ENCODE results near the gene CEP350.
"Not testable (repeated sequence)": the region's sequence is repeated elsewhere in the genome, so short reads cannot be mapped to it uniquely, and the experiment has no call there.

Gene CEP350

DNA sequence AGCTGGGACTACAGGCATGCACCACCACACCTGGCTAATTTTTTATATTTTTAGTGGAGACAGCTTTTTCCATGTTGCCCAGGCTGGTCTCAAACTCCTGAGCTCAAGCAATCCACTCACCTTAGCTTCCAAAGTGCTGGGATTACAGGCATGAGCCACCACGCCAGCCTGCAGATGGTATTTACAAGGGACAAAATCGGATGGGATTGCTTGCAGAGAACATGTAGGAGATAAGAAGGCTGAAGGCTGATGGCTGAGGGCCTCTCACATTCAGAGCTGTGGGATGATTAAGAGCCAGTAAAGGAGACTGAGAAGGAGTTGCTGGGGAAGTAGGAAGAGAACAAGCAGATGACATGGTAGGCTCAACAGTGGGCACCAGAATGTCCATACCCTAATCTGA lies 176.0 kb downstream of the CEP350 start:
- FAIRE-seq = no peak

GRCh38 chr1:180131510-180131909 lies 176.9 kb downstream of the CEP350 start:
- FAIRE-seq = no peak

DNA sequence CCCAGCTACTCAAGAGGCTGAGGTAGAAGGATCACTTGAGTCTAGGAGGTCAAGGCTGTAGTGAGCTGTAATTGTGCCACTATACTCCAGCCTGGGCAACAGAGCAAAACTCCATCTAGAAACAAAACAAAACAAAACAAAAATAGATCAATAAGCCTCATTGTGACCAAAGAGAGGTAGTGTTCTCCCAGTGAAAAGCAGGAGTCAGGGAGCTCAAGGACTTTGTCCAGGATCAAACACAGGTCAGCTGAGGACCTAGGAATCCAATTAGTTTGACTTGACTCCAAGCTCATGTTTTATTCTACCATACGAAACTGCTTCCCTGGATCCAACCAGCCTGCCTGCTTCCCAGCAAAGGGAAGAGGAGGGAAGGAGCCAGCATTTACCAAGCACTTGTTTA lies 178.6 kb downstream of the CEP350 start:
- no peak for FAIRE-seq

- FAIRE-seq = not testable (repeated sequence)
Measured at GRCh38 chr1:180133688-180134087, 179.1 kb downstream of the CEP350 start.

GRCh38 chr1:180135535-180135934 lies 180.9 kb downstream of the CEP350 start:
- no peak for FAIRE-seq

GRCh38 chr1:180136331-180136967 lies 181.8 kb downstream of the CEP350 start:
- no peak for FAIRE-seq

GRCh38 chr1:180136968-180137356 lies 182.4 kb downstream of the CEP350 start:
- FAIRE-seq = no peak

- FAIRE-seq = no peak
Measured at GRCh38 chr1:180137776-180138175, 183.2 kb downstream of the CEP350 start.

DNA sequence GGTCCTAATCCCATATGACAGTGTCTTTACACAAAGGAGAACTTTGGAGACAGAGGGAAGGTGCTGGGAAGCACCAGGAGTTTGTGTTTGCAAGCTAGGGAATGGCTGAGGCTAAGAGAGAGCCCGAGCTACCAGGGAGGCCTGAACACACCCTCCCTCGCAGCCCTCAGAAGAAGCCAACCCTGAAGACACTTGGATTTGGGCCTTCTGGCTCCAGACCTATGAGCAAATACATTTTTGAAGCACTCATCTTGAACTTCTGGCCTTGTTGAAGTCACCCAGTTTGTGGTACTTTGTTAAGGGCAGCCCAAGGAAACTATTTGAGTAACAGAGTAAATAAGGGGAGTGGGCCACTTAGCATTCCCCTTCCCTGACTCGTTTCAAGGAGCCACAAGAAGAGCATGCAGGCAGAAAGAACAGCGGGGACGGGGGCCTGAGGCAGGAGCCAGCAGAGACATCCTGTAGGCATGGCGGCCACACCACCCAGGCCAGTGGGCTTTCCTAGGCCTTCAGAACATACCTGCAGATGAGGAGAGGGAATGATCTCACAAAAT lies 186.8 kb downstream of the CEP350 start:
- no peak for FAIRE-seq

GRCh38 chr1:180143359-180143758 lies 188.7 kb downstream of the CEP350 start:
- FAIRE-seq = no peak

DNA sequence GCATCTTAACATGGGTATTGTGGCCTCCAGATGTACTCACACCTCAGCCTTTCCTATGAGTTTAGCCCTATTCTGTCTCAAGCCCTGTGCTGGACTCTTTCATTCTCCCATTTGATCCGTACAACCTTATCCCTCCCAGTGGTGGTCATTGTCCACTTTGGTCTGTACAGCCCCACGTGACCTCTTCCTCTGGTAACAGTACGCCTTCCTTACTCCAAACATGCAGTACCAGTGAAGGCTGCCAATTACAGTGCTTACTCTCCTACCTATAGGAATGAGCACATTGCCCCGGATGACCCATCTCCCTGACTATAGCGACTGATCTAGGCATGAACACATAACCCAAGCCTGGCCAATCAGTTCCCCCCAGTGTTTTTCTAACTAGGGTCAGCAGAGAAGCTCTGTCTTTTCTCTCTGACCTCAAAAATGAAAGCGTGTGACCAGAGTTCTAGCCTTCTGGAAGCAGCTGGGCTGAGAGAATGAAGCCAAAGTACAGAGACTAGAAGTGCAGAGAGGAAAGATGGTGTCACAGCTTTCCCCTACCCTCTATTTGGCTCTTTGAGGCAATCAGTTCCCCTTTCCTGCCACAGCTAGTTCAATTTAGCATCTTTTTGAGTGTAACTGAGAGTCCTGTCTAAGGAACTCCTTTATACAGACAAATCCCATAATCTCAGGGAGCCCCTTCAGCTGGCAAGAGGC lies 190.2 kb downstream of the CEP350 start:
- no peak for FAIRE-seq

- FAIRE-seq = no peak
Measured at GRCh38 chr1:180145446-180145845, 190.8 kb downstream of the CEP350 start.

GRCh38 chr1:180150982-180151381 lies 196.4 kb downstream of the CEP350 start:
- no peak for FAIRE-seq

- no peak for FAIRE-seq
Measured at GRCh38 chr1:180151508-180151907, 196.9 kb downstream of the CEP350 start.

- FAIRE-seq = no peak
Measured at GRCh38 chr1:180152588-180152987, 198.0 kb downstream of the CEP350 start.

DNA sequence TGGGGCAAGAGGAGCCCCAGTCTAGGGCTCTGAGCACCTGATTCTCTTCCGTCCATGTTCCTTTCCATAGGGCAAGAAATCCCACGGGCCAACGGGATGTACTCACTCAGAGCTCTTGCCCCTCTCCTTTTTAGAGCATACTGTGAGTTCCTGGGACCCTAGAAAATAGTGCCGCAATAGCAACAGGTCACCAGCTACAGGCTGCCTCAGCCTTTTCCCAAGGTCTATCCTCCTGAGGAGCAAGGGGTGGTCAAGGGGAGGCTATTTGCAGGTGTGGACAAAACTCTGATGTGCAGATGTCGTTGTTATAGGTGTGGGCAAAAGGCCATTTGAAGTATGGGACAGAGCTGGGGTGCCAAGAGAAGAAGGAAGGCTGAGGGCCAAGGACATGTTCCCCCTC lies 198.4 kb downstream of the CEP350 start:
- FAIRE-seq = no peak

DNA sequence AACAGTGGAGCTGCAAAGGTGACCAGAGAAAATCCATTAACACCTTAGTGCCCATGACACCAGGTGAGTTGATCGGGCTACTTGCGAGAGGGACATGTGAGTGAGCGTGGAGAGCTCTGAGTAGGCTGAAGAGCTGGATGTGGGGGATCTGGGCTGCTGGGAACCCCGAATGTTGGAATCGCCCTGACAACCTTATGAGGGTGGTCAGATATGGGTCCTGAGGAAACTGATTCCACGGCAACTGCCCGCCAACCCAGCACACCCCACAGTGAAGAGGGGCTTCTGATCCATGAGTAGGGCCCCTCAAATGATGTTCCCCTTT lies 199.4 kb downstream of the CEP350 start:
- FAIRE-seq = no peak

- FAIRE-seq = no peak
Measured at GRCh38 chr1:180154325-180155181, 199.9 kb downstream of the CEP350 start, which contains the start of gene QSOX1. QSOX1 (plus strand) TSS chr1:180154869; CDS start chr1:180154908, 39 bp downstream.

- FAIRE-seq = no peak
Measured at GRCh38 chr1:180155182-180155682, 200.6 kb downstream of the CEP350 start.

- FAIRE-seq = no peak
Measured at GRCh38 chr1:180156201-180156600, 201.6 kb downstream of the CEP350 start.

DNA sequence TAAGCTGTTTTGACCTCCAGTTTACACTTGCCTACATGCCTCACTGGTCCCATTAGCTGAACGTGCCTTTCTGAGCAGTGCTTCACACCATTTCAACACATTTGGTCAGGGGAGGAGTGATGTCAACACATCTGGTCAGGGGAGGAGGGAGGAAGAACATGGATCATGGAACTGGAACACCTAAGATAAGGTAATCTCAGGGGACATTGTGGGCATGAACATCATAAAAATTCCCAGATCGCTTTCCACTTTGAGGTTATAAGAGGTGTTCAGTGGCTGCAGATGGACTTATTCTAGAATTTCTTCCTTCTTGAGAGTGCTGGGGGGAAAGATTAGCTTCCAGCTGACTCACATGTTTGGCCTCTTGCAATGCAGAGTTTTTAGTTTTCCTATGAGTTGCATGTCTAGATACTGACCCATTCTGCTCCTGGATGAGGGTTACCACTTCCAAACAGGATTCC lies 202.1 kb downstream of the CEP350 start:
- FAIRE-seq = no peak

DNA sequence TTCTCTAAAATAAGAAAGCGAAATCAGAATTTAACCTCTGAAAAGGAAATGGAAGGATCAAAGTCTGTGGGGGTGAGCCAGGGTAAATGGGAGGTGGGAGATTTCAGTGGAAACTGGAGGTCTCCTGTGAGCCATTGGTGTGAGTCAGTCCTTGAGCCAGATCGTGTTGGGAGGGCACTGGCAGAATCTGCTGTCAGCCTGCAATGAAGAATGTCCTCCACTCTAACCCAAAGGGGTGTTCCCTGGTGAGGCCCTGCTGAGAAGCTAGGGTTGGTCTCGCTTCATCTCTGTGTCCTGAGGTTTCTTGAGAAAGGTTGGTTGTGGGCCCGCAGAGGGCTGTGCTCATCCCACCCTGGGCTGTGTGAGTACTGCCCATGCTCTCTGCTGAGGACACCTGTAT lies 202.5 kb downstream of the CEP350 start:
- no peak for FAIRE-seq

DNA sequence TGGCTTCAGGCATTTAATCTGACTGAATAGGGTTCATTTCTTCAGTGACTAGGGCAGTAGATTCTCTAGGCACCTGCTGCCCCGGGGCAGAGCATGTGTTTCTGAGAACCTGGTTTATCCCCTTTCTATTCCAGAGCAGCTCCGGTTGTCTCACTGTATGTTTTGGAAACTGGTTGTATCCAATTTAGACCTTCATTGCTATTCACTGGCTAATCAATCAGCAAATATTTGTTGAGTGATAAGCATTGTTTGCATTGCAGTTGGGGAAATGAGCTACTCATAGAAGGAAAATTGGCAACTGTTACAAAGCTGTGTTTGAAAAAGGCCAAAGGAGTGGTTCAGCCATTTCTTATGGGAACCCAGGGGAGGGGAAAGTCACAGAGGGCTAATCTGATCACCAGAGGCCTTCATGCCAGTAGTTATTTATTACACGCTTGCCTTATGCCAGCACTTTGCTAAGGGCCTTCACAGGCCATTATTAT lies 203.0 kb downstream of the CEP350 start:
- FAIRE-seq = no peak

Data from colon (tissue), 2 donors.